H1 (cell line): ENCODE data around the gene EEF1AKMT3. TPM values are rescaled to one million over a fixed set of nuclear protein-coding genes. Genes with fewer than 3 reads are reported as not detected.

Experiments
- ASH2L ChIP-seq: fragments of 200-600, 300-600 bp; sonication (generic); IDR thresholded peaks from one replicate; pipeline ENCODE4 v1.7.1; 2017; ENCODE audit warnings: low read length
- CHD7 ChIP-seq: fragments of 300-600 bp; sonication (generic); IDR thresholded peaks from 2 replicates; pipeline ENCODE4 v1.7.1; 2012; ENCODE audit warnings: low read length, moderate library complexity, mild to moderate bottlenecking, inconsistent platforms; ENCODE audit not compliant: insufficient replicate concordance
- EZH2 ChIP-seq: fragments of 200-600 bp; sonication (generic); IDR thresholded peaks from 2 replicates; pipeline ENCODE4 v1.7.1; 2012; ENCODE audit warnings: low read depth, mild to moderate bottlenecking, moderate library complexity, low read length, inconsistent platforms; ENCODE audit not compliant: severe bottlenecking
- HDAC2 ChIP-seq, 2 experiments: fragments of 300-600 bp in 1 of 2; sonication (generic) in 1 of 2; IDR thresholded peaks; 2 replicates each; pipeline ENCODE4 v1.6.1; 2011 to 2012; ENCODE audit warnings: low read depth in 2 of 2, low read length in 2 of 2, mild to moderate bottlenecking in 2 of 2, moderate library complexity in 2 of 2, borderline replicate concordance in 1 of 2, inconsistent platforms in 1 of 2
- RFX5 ChIP-seq: IDR thresholded peaks from 2 replicates; pipeline ENCODE4 v1.6.1; 2011; ENCODE audit warnings: low read depth, low read length, improper control_type of control experiment, borderline replicate concordance
- SIRT6 ChIP-seq: IDR thresholded peaks from one replicate; pipeline ENCODE4 v1.7.1; 2012; ENCODE audit warnings: low read length, inconsistent platforms
- polyA plus RNA-seq, 7 experiments: library from polyadenylated mRNA; depleted of rRNA in 3 of 7; stranded (reverse) in 5 of 7; unstranded in 2 of 7; fragments of >200 nt in 5 of 7; fragments of 200-250 nt in 2 of 7; gene quantifications; 1 replicate in 5 of 7; 2 replicates in 1 of 7; 4 replicates in 1 of 7; pipeline versions ENCODE4 v1.2.1 to v1.2.3, GENCODE V29; 2011 to 2013; ENCODE audit warnings: missing spikeins in 2 of 7, mixed read lengths in 2 of 7
- total RNA-seq: library from RNA; stranded (reverse); fragmentation: NEBNext Ultra II Directional; extraction: Animal tissue kit (Norgen Biotek cat#: 25700); gene quantifications from 2 replicates; pipeline ENCODE4 v1.2.1, GENCODE V29; 2021

The EEF1AKMT3 gene
- total and polyA plus RNA-seq, 2 of the 8 experiments (the other 6 are each of a cell fraction or from before 2014, with no cell fraction given): 3.1 to 4.4 TPM

GRCh38 chr12:57783466-57783801 is 11.0 kb downstream of the EEF1AKMT3 start (continued):
- TF ChIP-seq CHD7 (no peak), HDAC2 (IDR thresholded peaks at IDR 0.05; ENCODE audit: borderline replicate concordance in 1 of 2, low read depth in 2 of 2, low read length in 2 of 2) (no peak), SIRT6 (no peak), ASH2L (no peak), RFX5 (no peak), EZH2 (no peak)
